Progenitor cell of endocrine pancreas (in vitro differentiated cells): Measurements from ENCODE around the gene REPS2. TPM values are rescaled to one million over a fixed set of nuclear protein-coding genes. Genes with fewer than 3 reads are reported as not detected.

Source experiments
- DNase-seq: peaks from one replicate; pipeline ENCODE4 v3.0.0; 2021; ENCODE audit warnings: low spot score; ENCODE audit not compliant: unreplicated experiment
- H3K27ac Mint-ChIP-seq: 2 replicates; pipeline ENCODE4 v1.8.0; 2021; ENCODE audit warnings: mild to moderate bottlenecking, moderate library complexity, mixed read lengths
- H3K27me3 Mint-ChIP-seq: 2 replicates; pipeline ENCODE4 v1.8.0; 2021; ENCODE audit warnings: mixed read lengths
- H3K36me3 Mint-ChIP-seq: 2 replicates; pipeline ENCODE4 v1.8.0; 2022; ENCODE audit warnings: mixed read lengths; ENCODE audit not compliant: insufficient read depth
- H3K4me1 Mint-ChIP-seq: 2 replicates; pipeline ENCODE4 v1.8.0; 2021; ENCODE audit warnings: low read depth, mixed read lengths
- H3K4me3 Mint-ChIP-seq: 2 replicates; pipeline ENCODE4 v1.8.0; 2021; ENCODE audit warnings: low read depth, mild to moderate bottlenecking, moderate library complexity, mixed read lengths
- H3K9me3 Mint-ChIP-seq: 2 replicates; pipeline ENCODE4 v1.8.0; 2021; ENCODE audit warnings: low read depth, mixed read lengths
- CTCF ChIP-seq: fragments of 200-600 bp; sonication (generic); IDR thresholded peaks from one replicate; pipeline ENCODE4 v1.5.0; 2021; ENCODE audit warnings: antibody characterized with exemption, mild to moderate bottlenecking; ENCODE audit not compliant: unreplicated experiment
- total RNA-seq: library from RNA; stranded (reverse); gene quantifications from 2 replicates; pipeline ENCODE4 v1.2.1, GENCODE V29; 2021

REPS2 gene
- total RNA-seq, 1 donor from 2014 or later = 4.3 TPM

DNA sequence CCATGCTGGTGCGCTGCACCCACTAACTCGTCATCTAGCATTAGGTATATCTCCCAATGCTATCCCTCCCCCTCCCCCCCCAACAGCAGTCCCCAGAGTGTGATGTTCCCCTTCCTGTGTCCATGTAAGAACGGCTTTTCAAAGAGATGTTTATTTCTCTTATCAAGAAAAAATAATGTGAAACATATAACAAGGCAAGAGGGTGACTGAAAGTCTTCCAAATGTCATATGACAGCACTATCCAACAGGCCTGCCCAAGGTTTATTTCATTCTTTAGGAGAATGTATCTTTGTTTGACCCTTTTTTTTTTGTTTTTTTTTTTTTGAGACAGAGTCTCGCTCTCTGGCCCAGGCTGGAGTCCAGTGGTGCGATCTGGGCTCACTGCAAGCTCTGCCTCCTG is 29.9 kb upstream of the REPS2 start:
- no peak overlapping the region for H3K4me3 Mint-ChIP-seq
- H3K9me3 Mint-ChIP-seq = no peaks in the 10 kb centered on the region
- no peak for TF ChIP-seq CTCF
- no peak overlapping the region for H3K27ac Mint-ChIP-seq
- no peaks in the 10 kb centered on the region for H3K27me3 Mint-ChIP-seq
- DNase-seq = no peak
- no peaks in the 10 kb centered on the region for H3K36me3 Mint-ChIP-seq
- H3K4me1 Mint-ChIP-seq = peaks cover 2% of the 10 kb centered on the region

DNA sequence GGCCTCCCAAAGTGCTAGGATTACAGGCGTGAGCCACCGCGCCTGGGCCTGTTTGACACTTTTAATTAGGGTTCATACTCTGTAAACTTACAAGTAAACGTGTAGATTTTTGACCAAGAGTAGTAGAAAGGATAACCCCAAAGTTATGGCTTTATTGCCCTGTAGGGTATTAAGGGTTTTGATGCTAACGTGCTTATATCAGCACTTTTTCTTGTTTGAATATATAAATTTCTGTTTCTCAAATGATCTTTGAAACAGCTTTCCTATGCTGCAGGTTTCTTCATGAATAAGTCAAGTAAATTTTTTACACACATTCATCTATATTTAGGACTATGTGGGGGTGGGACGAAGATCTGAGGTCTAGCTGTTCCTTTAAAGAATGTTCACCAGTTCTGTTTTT is 29.3 kb upstream of the REPS2 start:
- Mint-ChIP-seq H3K4me1 (peaks cover 2% of the 10 kb centered on the region), H3K9me3 (no peaks in the 10 kb centered on the region), H3K27me3 (no peaks in the 10 kb centered on the region), H3K36me3 (no peaks in the 10 kb centered on the region), H3K4me3 (no peak overlapping the region), H3K27ac (no peak overlapping the region)
- TF ChIP-seq CTCF = no peak
- no peak for DNase-seq

DNA sequence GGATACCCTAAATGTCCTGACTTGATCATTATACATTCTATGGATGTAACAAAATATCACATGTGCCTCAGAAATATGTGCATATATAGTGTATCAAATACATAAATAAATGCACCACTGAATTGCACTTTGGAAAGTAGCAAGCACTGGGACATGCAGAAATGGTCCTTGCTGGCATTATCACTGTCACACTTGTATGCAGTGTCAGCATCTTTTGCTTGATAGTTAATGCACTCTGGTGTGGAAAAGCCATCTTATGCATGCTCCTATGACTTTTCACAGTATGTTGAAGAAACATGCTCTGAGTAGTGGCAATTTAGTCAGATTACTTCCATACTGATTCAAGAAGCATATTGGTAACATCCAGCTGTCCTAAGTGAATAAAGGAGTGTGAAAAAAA is 27.5 kb upstream of the REPS2 start:
- no peak for DNase-seq
- Mint-ChIP-seq H3K4me1 (peaks cover 2% of the 10 kb centered on the region), H3K36me3 (no peaks in the 10 kb centered on the region), H3K9me3 (no peaks in the 10 kb centered on the region), H3K4me3 (no peak overlapping the region), H3K27ac (no peak overlapping the region), H3K27me3 (no peaks in the 10 kb centered on the region)
- TF ChIP-seq CTCF = no peak

DNA sequence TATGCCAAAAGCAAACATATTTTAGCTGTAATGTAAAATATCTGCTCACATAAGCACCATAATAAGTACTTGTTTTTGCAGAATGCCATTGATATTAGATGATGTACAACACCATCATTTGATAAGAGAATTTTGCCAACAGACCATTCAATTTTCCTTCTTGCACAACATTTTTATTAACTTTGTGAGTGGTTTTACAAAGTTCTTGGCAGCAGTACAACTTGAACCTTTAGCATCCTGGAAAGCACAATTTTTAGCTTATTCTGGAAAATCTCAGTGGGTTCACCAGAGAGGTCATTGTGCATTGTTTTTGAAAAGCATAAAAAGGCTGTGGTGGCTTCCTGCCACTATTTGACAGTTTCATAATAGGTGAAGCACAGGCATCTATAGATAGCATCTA is 26.4 kb upstream of the REPS2 start:
- no peak overlapping the region for H3K27ac Mint-ChIP-seq
- no peak for DNase-seq
- peaks cover 2% of the 10 kb centered on the region for H3K4me1 Mint-ChIP-seq
- no peak overlapping the region for H3K4me3 Mint-ChIP-seq
- no peaks in the 10 kb centered on the region for H3K36me3 Mint-ChIP-seq
- no peaks in the 10 kb centered on the region for H3K9me3 Mint-ChIP-seq
- H3K27me3 Mint-ChIP-seq = no peaks in the 10 kb centered on the region
- no peak for TF ChIP-seq CTCF

DNA sequence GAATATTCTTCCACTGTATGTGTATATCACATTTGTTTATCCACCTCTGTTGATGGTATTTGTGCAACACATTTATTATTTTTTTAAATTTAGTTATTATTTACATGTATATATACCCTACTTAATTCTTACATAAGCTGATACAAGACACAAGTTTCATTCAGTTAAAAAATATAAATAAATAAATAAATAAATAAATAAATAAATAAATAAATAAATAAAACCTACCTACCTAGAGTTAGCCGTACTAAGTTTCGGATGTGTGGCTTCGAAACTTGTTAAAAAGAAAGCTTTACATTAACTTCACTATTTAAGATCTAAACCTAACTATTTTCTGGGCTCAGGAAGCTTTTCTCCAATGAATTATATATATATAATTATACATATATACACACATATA is 23.3 kb upstream of the REPS2 start:
- DNase-seq = no peak
- Mint-ChIP-seq H3K36me3 (no peaks in the 10 kb centered on the region), H3K4me1 (no peaks in the 10 kb centered on the region), H3K9me3 (no peaks in the 10 kb centered on the region), H3K27ac (no peak overlapping the region), H3K27me3 (no peaks in the 10 kb centered on the region), H3K4me3 (no peak overlapping the region)
- no peak for TF ChIP-seq CTCF
